Small intestine (tissue), 7 donors: ENCODE results near the gene GRAMD1A. TPM values are rescaled to one million over a fixed set of nuclear protein-coding genes. Genes with fewer than 3 reads are reported as not detected.

Experiments used
- DNase-seq, 2 donors: peaks; one replicate each; pipeline versions ENCODE4 v3.0.0 to v3.0.0-alpha.2; 2013
- FAIRE-seq: peaks from 2 replicates; lab custom pipeline; 2012; peaks lifted over from hg19 to GRCh38; lab: Jason Lieb, UNC
- H3K27ac ChIP-seq, 3 donors: one replicate each; pipeline ENCODE4 v1.5.1; 2013; ENCODE audit warnings: low read length in 2 of 3, mild to moderate bottlenecking in 2 of 3, control low read depth in 1 of 3, inconsistent platforms in 1 of 3, low read depth in 1 of 3, moderate library complexity in 1 of 3
- H3K27me3 ChIP-seq, 3 donors: one replicate each; pipeline ENCODE4 v1.6.1; 2013; ENCODE audit warnings: low read length in 3 of 3, inconsistent platforms in 1 of 3; ENCODE audit not compliant: control insufficient read depth in 3 of 3, insufficient read depth in 3 of 3
- H3K36me3 ChIP-seq, 3 donors: one replicate each; pipeline ENCODE4 v1.6.1; 2013; ENCODE audit warnings: low read length in 3 of 3, inconsistent platforms in 1 of 3, low read depth in 1 of 3, mild to moderate bottlenecking in 1 of 3, moderate library complexity in 1 of 3; ENCODE audit not compliant: control insufficient read depth in 3 of 3, insufficient read depth in 2 of 3
- H3K4me1 ChIP-seq, 3 donors: one replicate each; pipeline ENCODE4 v1.6.1; 2013; ENCODE audit warnings: low read length in 2 of 3, inconsistent platforms in 1 of 3, low read depth in 1 of 3, mild to moderate bottlenecking in 1 of 3, moderate library complexity in 1 of 3; ENCODE audit not compliant: control insufficient read depth in 3 of 3, insufficient read depth in 2 of 3
- H3K4me3 ChIP-seq, 3 donors: one replicate each; pipeline ENCODE4 v1.5.1; 2013; ENCODE audit warnings: low read length in 3 of 3, control low read depth in 1 of 3, inconsistent platforms in 1 of 3, low read depth in 1 of 3, mild to moderate bottlenecking in 1 of 3, moderate library complexity in 1 of 3
- H3K9me3 ChIP-seq, 2 donors: one replicate each; pipeline ENCODE4 v1.6.1; 2013; ENCODE audit warnings: low read depth in 1 of 2, low read length in 1 of 2; ENCODE audit not compliant: control insufficient read depth in 2 of 2, insufficient read depth in 1 of 2
- WGBS, 3 donors: extraction: QIAGEN DNeasy Blood & Tissue Kit; methylation state at CpG; one replicate each; pipeline ENCODE4 v1.1.7; 2013; 5-methylcytosine and 5-hydroxymethylcytosine counted together
- polyA plus RNA-seq, 4 donors: library from polyadenylated mRNA; stranded (reverse) in 3 of 4; unstranded in 1 of 4; fragments of 200-250 nt in 3 of 4; fragments of 120-200 nt in 1 of 4; gene quantifications; one replicate each; pipeline versions ENCODE4 v1.2.1 to v1.2.3, GENCODE V29; 2013
- donor health status: healthy with polysubstance abuse.
- donor health status: control.
- donor health status: control.
- donor health status: Bipolar disorder and iron deficiency.
- donor health status: healthy.

Gene GRAMD1A
- polyA plus RNA-seq, 4 donors = 2.0 to 47.0 (median 22.3) TPM

GRCh38 chr19:35015270-35015953 is 15.3 kb downstream of the GRAMD1A start:
- no peak overlapping the region for H3K27ac ChIP-seq

GRCh38 chr19:35015954-35016351 is 15.8 kb downstream of the GRAMD1A start:
- no peak overlapping the region for H3K4me3 ChIP-seq
- DNase-seq = no peak
- peaks cover 2 to 96% (median 14%) of the 10 kb centered on the region in 3 donors for H3K36me3 ChIP-seq
- no peak for FAIRE-seq
- H3K9me3 ChIP-seq = no peaks in the 10 kb centered on the region
- H3K27ac ChIP-seq = no peak overlapping the region
- WGBS, 3 donors = 94 to 97% (median 96%) methylated on average over 6 of the region's 6 CpGs
- H3K4me1 ChIP-seq = peaks cover 0 to 5% (median 0%) of the 10 kb centered on the region in 3 donors
- H3K27me3 ChIP-seq = no peaks in the 10 kb centered on the region

More at GRCh38 chr19:35015270-35015953, 15.3 kb downstream of the GRAMD1A start:
- FAIRE-seq (no peak), DNase-seq (no peak)
- WGBS, 3 donors = 84 to 91% (median 88%) methylated on average over 15 to 16 of the region's 16 CpGs
- Histone ChIP-seq H3K4me3 (no peak overlapping the region), H3K36me3 (peaks cover 2 to 96% (median 14%) of the 10 kb centered on the region in 3 donors), H3K27me3 (no peaks in the 10 kb centered on the region), H3K9me3 (no peaks in the 10 kb centered on the region), H3K4me1 (peaks cover 0 to 5% (median 0%) of the 10 kb centered on the region in 3 donors)

- 78 to 92% (median 90%) methylated on average over 3 of the region's 3 CpGs for WGBS, 3 donors
- Histone ChIP-seq H3K4me1 (peaks cover 0 to 5% (median 0%) of the 10 kb centered on the region in 3 donors), H3K27ac (no peak overlapping the region), H3K36me3 (peaks cover 7 to 96% (median 17%) of the 10 kb centered on the region in 3 donors), H3K9me3 (no peaks in the 10 kb centered on the region), H3K27me3 (no peaks in the 10 kb centered on the region), H3K4me3 (no peak overlapping the region)
- DNase-seq = no peak
- no peak for FAIRE-seq
Measured at GRCh38 chr19:35017507-35017906, 17.4 kb downstream of the GRAMD1A start.

GRCh38 chr19:35018379-35018778 is 18.3 kb downstream of the GRAMD1A start:
- no peak overlapping the region for H3K27ac ChIP-seq
- FAIRE-seq = no peak
- H3K36me3 ChIP-seq = peaks cover 10 to 97% (median 22%) of the 10 kb centered on the region in 3 donors

GRCh38 chr19:35019144-35019543 is 19.0 kb downstream of the GRAMD1A start:
- FAIRE-seq (no peak), DNase-seq (no peak)
- H3K9me3 ChIP-seq = no peaks in the 10 kb centered on the region
- no peak overlapping the region for H3K27ac ChIP-seq
- peaks cover 10 to 97% (median 28%) of the 10 kb centered on the region in 3 donors for H3K36me3 ChIP-seq
- no peak overlapping the region for H3K4me3 ChIP-seq
- WGBS, 3 donors = 92 to 95% (median 93%) methylated on average over 18 to 22 of the region's 22 CpGs
- no peaks in the 10 kb centered on the region for H3K4me1 ChIP-seq
- H3K27me3 ChIP-seq = no peaks in the 10 kb centered on the region

More at GRCh38 chr19:35018379-35018778, 18.3 kb downstream of the GRAMD1A start:
- Histone ChIP-seq H3K4me3 (no peak overlapping the region), H3K4me1 (no peaks in the 10 kb centered on the region), H3K9me3 (no peaks in the 10 kb centered on the region), H3K27me3 (no peaks in the 10 kb centered on the region)
- 96 to 98% (median 96%) methylated on average over 4 of the region's 4 CpGs for WGBS, 3 donors
- no peak for DNase-seq

GRCh38 chr19:35021016-35021415 is 20.9 kb downstream of the GRAMD1A start:
- WGBS, 3 donors = 91 to 93% (median 92%) methylated on average over 10 of the region's 10 CpGs
- no peaks in the 10 kb centered on the region for H3K27me3 ChIP-seq
- no peak for FAIRE-seq
- no peak overlapping the region for H3K4me3 ChIP-seq
- H3K4me1 ChIP-seq = no peaks in the 10 kb centered on the region
- DNase-seq = no peak
- H3K27ac ChIP-seq = no peak overlapping the region
- no peaks in the 10 kb centered on the region for H3K9me3 ChIP-seq
- H3K36me3 ChIP-seq = peaks cover 10 to 97% (median 28%) of the 10 kb centered on the region in 3 donors

GRCh38 chr19:35021596-35021995 is 21.5 kb downstream of the GRAMD1A start:
- H3K36me3 ChIP-seq = peaks cover 10 to 97% (median 31%) of the 10 kb centered on the region in 3 donors
- no peak for FAIRE-seq
- WGBS, 3 donors = 94 to 96% (median 95%) methylated on average over 25 of the region's 25 CpGs

GRCh38 chr19:35022460-35022859 is 22.3 kb downstream of the GRAMD1A start:
- H3K36me3 ChIP-seq = peaks cover 10 to 98% (median 32%) of the 10 kb centered on the region in 3 donors
- no peaks in the 10 kb centered on the region for H3K4me1 ChIP-seq
- H3K27ac ChIP-seq = no peak overlapping the region
- 84 to 90% (median 88%) methylated on average over 9 to 14 of the region's 14 CpGs for WGBS, 3 donors
- FAIRE-seq (no peak), DNase-seq (no peak)
- no peak overlapping the region for H3K4me3 ChIP-seq
- H3K9me3 ChIP-seq = no peaks in the 10 kb centered on the region
- no peaks in the 10 kb centered on the region for H3K27me3 ChIP-seq

More at GRCh38 chr19:35021596-35021995, 21.5 kb downstream of the GRAMD1A start:
- no peaks in the 10 kb centered on the region for H3K27me3 ChIP-seq
- no peak overlapping the region for H3K27ac ChIP-seq
- H3K4me3 ChIP-seq = no peak overlapping the region
- no peaks in the 10 kb centered on the region for H3K9me3 ChIP-seq
- DNase-seq = no peak
- H3K4me1 ChIP-seq = no peaks in the 10 kb centered on the region
